Neural cell (in vitro differentiated cells): Measurements from ENCODE around the gene SRP68. TPM values are rescaled to one million over a fixed set of nuclear protein-coding genes. Genes with fewer than 3 reads are reported as not detected.

Source experiments
- H2AFZ ChIP-seq: fragments of 200-600, 300-800 bp; sonication (generic), shearing (Covaris generic); 2 replicates; pipeline ENCODE4 v1.6.0; 2014; ENCODE audit warnings: low read depth, mild to moderate bottlenecking, antibody characterized with exemption, low read length, moderate library complexity
- H3F3A ChIP-seq: fragments of 200-600 bp; shearing (Covaris generic); 2 replicates; pipeline ENCODE4 v1.6.1; 2016; ENCODE audit warnings: mild to moderate bottlenecking, moderate library complexity, mixed read lengths, antibody characterized with exemption, low read length; ENCODE audit not compliant: insufficient read depth, poor library complexity, severe bottlenecking
- H3K27ac ChIP-seq: fragments of 200-600, 300-800 bp; sonication (generic), shearing (Covaris generic); 2 replicates; pipeline ENCODE4 v1.5.1; 2014; ENCODE audit warnings: mild to moderate bottlenecking, low read length, moderate library complexity
- H3K27me3 ChIP-seq: fragments of 300-800, 200-600 bp; sonication (generic), shearing (Covaris generic); 2 replicates; pipeline ENCODE4 v1.6.0; 2014; ENCODE audit warnings: mild to moderate bottlenecking, low read depth, low read length, moderate library complexity; ENCODE audit not compliant: insufficient read depth
- H3K36me3 ChIP-seq: fragments of 300-800, 200-600 bp; sonication (generic), shearing (Covaris generic); 2 replicates; pipeline ENCODE4 v1.5.1; 2014; ENCODE audit warnings: mild to moderate bottlenecking, antibody characterized with exemption, low read length, moderate library complexity; ENCODE audit not compliant: insufficient read depth
- H3K4me2 ChIP-seq: fragments of 300-800, 200-600 bp; sonication (generic), shearing (Covaris generic); 2 replicates; pipeline ENCODE4 v1.6.0; 2014; ENCODE audit warnings: mild to moderate bottlenecking, low read length
- H3K4me3 ChIP-seq: fragments of 300-800, 200-600 bp; sonication (generic), shearing (Covaris generic); 2 replicates; pipeline ENCODE4 v1.5.1; 2014; ENCODE audit warnings: mild to moderate bottlenecking, low read length, moderate library complexity
- H3K79me2 ChIP-seq: fragments of 200-600 bp; shearing (Covaris generic); replicated peaks from 2 replicates; pipeline ENCODE4 v1.6.0; 2014; ENCODE audit warnings: mild to moderate bottlenecking, low read length, moderate library complexity; ENCODE audit not compliant: insufficient read depth
- H3K9ac ChIP-seq: fragments of 300-800, 200-600 bp; sonication (generic), shearing (Covaris generic); 2 replicates; pipeline ENCODE4 v1.6.1; 2016; ENCODE audit warnings: mild to moderate bottlenecking, low read length, mixed read lengths
- H3K9me2 ChIP-seq: fragments of 200-600 bp; shearing (Covaris generic); 2 replicates; pipeline ENCODE4 v1.6.1; 2016; ENCODE audit warnings: mild to moderate bottlenecking, low read length, mixed read lengths; ENCODE audit not compliant: insufficient read depth
- H3K9me3 ChIP-seq: fragments of 200-600, 300-800 bp; sonication (generic), shearing (Covaris generic); 2 replicates; pipeline ENCODE4 v1.6.1; 2016; ENCODE audit warnings: mild to moderate bottlenecking, mixed run types, low read length, moderate library complexity, mixed read lengths
- H4K20me1 ChIP-seq: fragments of 200-600 bp; shearing (Covaris generic); 2 replicates; pipeline ENCODE4 v1.6.1; 2016; ENCODE audit warnings: mild to moderate bottlenecking, mixed run types; ENCODE audit not compliant: insufficient read depth
- EP300 ChIP-seq: fragments of 450-650 bp; conservative IDR thresholded peaks from 2 replicates; pipeline ENCODE4 v1.6.1; 2014; ENCODE audit warnings: antibody characterized with exemption, mild to moderate bottlenecking, moderate library complexity; ENCODE audit not compliant: poor library complexity, severe bottlenecking
- EZH2 ChIP-seq: fragments of 200-600, 300-800 bp; shearing (Covaris generic), sonication (generic); IDR thresholded peaks from 2 replicates; pipeline ENCODE4 v1.6.1; 2014; ENCODE audit warnings: antibody characterized with exemption, low read length, borderline replicate concordance, mild to moderate bottlenecking; ENCODE audit not compliant: insufficient read depth, poor library complexity, severe bottlenecking
- MXI1 ChIP-seq: fragments of 450-650 bp; conservative IDR thresholded peaks from 2 replicates; pipeline ENCODE4 v1.6.1; 2014; ENCODE audit warnings: antibody characterized with exemption, mild to moderate bottlenecking; ENCODE audit not compliant: poor library complexity, severe bottlenecking
- POLR2AphosphoS5 ChIP-seq: IDR thresholded peaks from 2 replicates; pipeline ENCODE4 v1.6.1; 2012
- RAD21 ChIP-seq: fragments of 450-650 bp; conservative IDR thresholded peaks from 2 replicates; pipeline ENCODE4 v1.6.1; 2014; ENCODE audit warnings: antibody characterized with exemption, mild to moderate bottlenecking, moderate library complexity
- REST ChIP-seq: IDR thresholded peaks from 2 replicates; pipeline ENCODE4 v1.6.1; 2012; ENCODE audit warnings: borderline replicate concordance
- SMC3 ChIP-seq: fragments of 450-650 bp; conservative IDR thresholded peaks from 2 replicates; pipeline ENCODE4 v1.6.1; 2014; ENCODE audit warnings: antibody characterized with exemption, mild to moderate bottlenecking, moderate library complexity; ENCODE audit not compliant: poor library complexity
- TAF1 ChIP-seq: IDR thresholded peaks from 2 replicates; pipeline ENCODE4 v1.6.1; 2012; ENCODE audit warnings: low read depth
- polyA plus RNA-seq: library from polyadenylated mRNA; depleted of rRNA; stranded (reverse); fragments of >200 nt; gene quantifications from 2 replicates; pipeline ENCODE4 v1.2.3, GENCODE V29; 2014
- TF ChIP-seq, protein P1 (sequence below): fragments of 450-650 bp; IDR thresholded peaks from 2 replicates; pipeline ENCODE4 v1.5.1; 2014; ENCODE audit warnings: antibody characterized with exemption, mild to moderate bottlenecking, moderate library complexity; ENCODE audit not compliant: poor library complexity, severe bottlenecking

Gene SRP68
- polyA plus RNA-seq, 1 donor from 2014 or later = 26.3 TPM

- Histone ChIP-seq H3K4me2 (no peak overlapping the region), H3K9ac (no peak overlapping the region), H3K9me2 (no peaks in the 10 kb centered on the region), H3K27ac (no peak overlapping the region), H3K79me2 (no peaks in the 10 kb centered on the region), H3K4me3 (no peak overlapping the region), H4K20me1 (no peaks in the 10 kb centered on the region), H3K27me3 (no peaks in the 10 kb centered on the region), H3K36me3 (no peaks in the 10 kb centered on the region), H3K9me3 (no peaks in the 10 kb centered on the region), H3F3A (no peaks in the 10 kb centered on the region), H2AFZ (no peak overlapping the region)
- TF ChIP-seq RAD21 (no peak), SMC3 (no peak)
These were observed 21.5 kb downstream of the SRP68 start for GRCh38 chr17:76050538-76051467.

DNA sequence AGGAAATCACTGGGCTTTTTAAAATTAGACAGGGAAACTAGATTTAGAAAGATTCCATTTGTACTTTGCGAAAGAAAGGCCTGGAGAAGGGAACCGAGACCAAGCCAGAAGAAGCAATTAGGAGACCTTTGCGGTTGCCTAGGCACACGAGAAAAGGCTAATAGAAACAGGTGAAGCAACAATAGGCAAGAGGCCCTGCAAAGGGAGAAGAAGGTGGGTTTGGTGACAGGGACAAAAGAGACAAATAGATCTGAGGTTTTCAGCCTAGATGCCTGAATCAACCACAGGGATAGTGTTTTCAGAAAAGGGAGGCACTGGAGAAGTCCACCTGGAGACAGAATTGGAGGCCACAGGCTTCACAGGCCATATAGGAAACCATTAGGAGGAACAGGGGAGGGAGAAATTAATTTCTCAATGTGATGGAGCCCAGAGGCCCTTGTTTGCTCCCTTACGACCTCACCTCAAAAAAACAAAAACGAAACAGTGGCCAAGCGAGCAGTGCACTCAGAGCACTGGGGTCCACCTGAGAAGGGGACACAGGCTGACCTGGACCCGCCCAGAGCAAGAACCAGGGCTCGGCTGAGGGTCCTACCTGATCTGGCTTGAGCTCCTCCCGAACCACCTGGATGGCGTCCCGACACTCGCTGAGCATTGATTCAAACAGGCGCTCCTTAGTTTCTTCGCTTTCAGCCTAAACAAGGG lies 22.3 kb downstream of the SRP68 start:
- H2AFZ ChIP-seq = no peak overlapping the region
- no peak overlapping the region for H3K4me3 ChIP-seq
- H3K36me3 ChIP-seq = no peaks in the 10 kb centered on the region
- H3K9me3 ChIP-seq = no peaks in the 10 kb centered on the region
- no peak overlapping the region for H3K27ac ChIP-seq
- H3K79me2 ChIP-seq = no peaks in the 10 kb centered on the region
- no peaks in the 10 kb centered on the region for H3K27me3 ChIP-seq
- no peak overlapping the region for H3K4me2 ChIP-seq
- no peaks in the 10 kb centered on the region for H3K9me2 ChIP-seq
- TF ChIP-seq, protein P1, sequence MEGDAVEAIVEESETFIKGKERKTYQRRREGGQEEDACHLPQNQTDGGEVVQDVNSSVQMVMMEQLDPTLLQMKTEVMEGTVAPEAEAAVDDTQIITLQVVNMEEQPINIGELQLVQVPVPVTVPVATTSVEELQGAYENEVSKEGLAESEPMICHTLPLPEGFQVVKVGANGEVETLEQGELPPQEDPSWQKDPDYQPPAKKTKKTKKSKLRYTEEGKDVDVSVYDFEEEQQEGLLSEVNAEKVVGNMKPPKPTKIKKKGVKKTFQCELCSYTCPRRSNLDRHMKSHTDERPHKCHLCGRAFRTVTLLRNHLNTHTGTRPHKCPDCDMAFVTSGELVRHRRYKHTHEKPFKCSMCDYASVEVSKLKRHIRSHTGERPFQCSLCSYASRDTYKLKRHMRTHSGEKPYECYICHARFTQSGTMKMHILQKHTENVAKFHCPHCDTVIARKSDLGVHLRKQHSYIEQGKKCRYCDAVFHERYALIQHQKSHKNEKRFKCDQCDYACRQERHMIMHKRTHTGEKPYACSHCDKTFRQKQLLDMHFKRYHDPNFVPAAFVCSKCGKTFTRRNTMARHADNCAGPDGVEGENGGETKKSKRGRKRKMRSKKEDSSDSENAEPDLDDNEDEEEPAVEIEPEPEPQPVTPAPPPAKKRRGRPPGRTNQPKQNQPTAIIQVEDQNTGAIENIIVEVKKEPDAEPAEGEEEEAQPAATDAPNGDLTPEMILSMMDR = no peak
- no peak for TF ChIP-seq REST
- TF ChIP-seq EP300 = no peak
- TF ChIP-seq SMC3 = no peak
- no peak for TF ChIP-seq EZH2
- no peak for TF ChIP-seq TAF1
- no peak for TF ChIP-seq RAD21
- no peak for TF ChIP-seq MXI1
- no peak for TF ChIP-seq POLR2AphosphoS5
- no peaks in the 10 kb centered on the region for H3F3A ChIP-seq
- H3K9ac ChIP-seq = no peak overlapping the region
- H4K20me1 ChIP-seq = no peaks in the 10 kb centered on the region
